ENCODE measurements around the gene CHSY1.

- no peak for TF ChIP-seq CTCF (IDR thresholded peaks at IDR 0.05)
- TF ChIP-seq EZH2 (IDR thresholded peaks at IDR 0.05), result no peak
- no peak for TF ChIP-seq EZH2phosphoT487 (IDR thresholded peaks at IDR 0.05)
Observed at GRCh38 chr15:101211897-101212296, 40.0 kb downstream of the CHSY1 start.

Measured in neural progenitor cell (in vitro differentiated cells).